CD4-positive, alpha-beta T cell treated with Interferon gamma for 1 hour (primary cell): Measurements from ENCODE around the gene KCNK5.

Source experiments
- DNase-seq: peaks from one replicate; pipeline ENCODE4 v3.0.0-alpha.2; 2020

Gene KCNK5

GRCh38 chr6:39214846-39215639 is 14.2 kb downstream of the KCNK5 start:
- no peak for DNase-seq

- no peak for DNase-seq
Observed at GRCh38 chr6:39214120-39214813, 15.0 kb downstream of the KCNK5 start.

GRCh38 chr6:39213195-39213920 is 15.9 kb downstream of the KCNK5 start:
- no peak for DNase-seq

GRCh38 chr6:39211183-39211582 is 18.1 kb downstream of the KCNK5 start:
- DNase-seq = no peak

- peak; percentile 3 for DNase-seq
Observed at GRCh38 chr6:39210450-39210849, 18.8 kb downstream of the KCNK5 start.

- no peak for DNase-seq
Observed at GRCh38 chr6:39209911-39210310, 19.4 kb downstream of the KCNK5 start.

GRCh38 chr6:39209360-39209811 is 19.9 kb downstream of the KCNK5 start:
- DNase-seq = no peak

GRCh38 chr6:39208223-39208739 is 21.0 kb downstream of the KCNK5 start:
- DNase-seq = no peak

- DNase-seq = no peak
Observed at GRCh38 chr6:39207416-39208222, 21.7 kb downstream of the KCNK5 start.

- no peak for DNase-seq
Observed at GRCh38 chr6:39206250-39206721, 23.0 kb downstream of the KCNK5 start.

GRCh38 chr6:39204646-39205244 is 24.5 kb downstream of the KCNK5 start:
- DNase-seq = no peak

GRCh38 chr6:39204160-39204495 is 25.1 kb downstream of the KCNK5 start:
- no peak for DNase-seq

GRCh38 chr6:39203436-39204159 is 25.7 kb downstream of the KCNK5 start:
- DNase-seq = no peak

- DNase-seq = no peak
Observed at GRCh38 chr6:39202166-39202565, 27.1 kb downstream of the KCNK5 start.

- DNase-seq = no peak
Observed at GRCh38 chr6:39200498-39201020, 28.7 kb downstream of the KCNK5 start.

- DNase-seq = no peak
Observed at GRCh38 chr6:39199976-39200375, 29.3 kb downstream of the KCNK5 start.

GRCh38 chr6:39199231-39199940 is 29.9 kb downstream of the KCNK5 start:
- DNase-seq = no peak

- DNase-seq = no peak
Observed at GRCh38 chr6:39198528-39198927, 30.7 kb downstream of the KCNK5 start.

GRCh38 chr6:39197922-39198500 is 31.3 kb downstream of the KCNK5 start:
- no peak for DNase-seq

- DNase-seq = peak; percentile 20
Observed at GRCh38 chr6:39197521-39197920, 31.8 kb downstream of the KCNK5 start.
